Stimulated activated effector memory CD8-positive, alpha-beta T cell treated with anti-CD3 and anti-CD28 coated beads, Interleukin-12 subunit alpha, Interleukin-12 subunit beta, amount 100 ng/mL, for 72 hours (primary cell): Measurements from ENCODE around the gene MRPS23.

Experiments used
- ATAC-seq: fragments of 150-1000 bp; cut with Tn5 transposase; 2 replicates; pipeline ENCODE4 v1.10.0; 2021
- DNase-seq, 2 donors: peaks; one replicate each; pipeline ENCODE4 v3.0.0; 2021 to 2022; ENCODE audit warnings: low spot score in 2 of 2
- H3K27ac Mint-ChIP-seq: one replicate; pipeline ENCODE4 v1.8.0; 2022; ENCODE audit warnings: mild to moderate bottlenecking, mixed read lengths
- H3K36me3 Mint-ChIP-seq: one replicate; pipeline ENCODE4 v1.8.0; 2022; ENCODE audit warnings: mild to moderate bottlenecking, mixed read lengths
- H3K4me1 Mint-ChIP-seq: one replicate; pipeline ENCODE4 v1.8.0; 2022; ENCODE audit warnings: mixed read lengths
- H3K4me3 Mint-ChIP-seq: one replicate; pipeline ENCODE4 v1.8.0; 2022; ENCODE audit warnings: mild to moderate bottlenecking, mixed read lengths
- H3K9me3 Mint-ChIP-seq: one replicate; pipeline ENCODE4 v1.8.0; 2022; ENCODE audit warnings: mixed read lengths

MRPS23 gene

GRCh38 chr17:57871863-57872262, 22.0 kb upstream of the MRPS23 start:
- H3K9me3 Mint-ChIP-seq: no peaks in the 10 kb centered on the region

GRCh38 chr17:57871155-57871554, 21.3 kb upstream of the MRPS23 start:
- Mint-ChIP-seq H3K9me3 (no peaks in the 10 kb centered on the region), H3K4me1 (peaks cover 12% of the 10 kb centered on the region), H3K36me3 (no peaks in the 10 kb centered on the region), H3K4me3 (no peak overlapping the region), H3K27ac (no peak overlapping the region)
- DNase-seq (no peak), ATAC-seq (no peak)

More at GRCh38 chr17:57871863-57872262, 22.0 kb upstream of the MRPS23 start:
- H3K4me3 Mint-ChIP-seq: no peak overlapping the region
- DNase-seq (no peak), ATAC-seq (no peak)
- peaks cover 12% of the 10 kb centered on the region for H3K4me1 Mint-ChIP-seq
- no peak overlapping the region for H3K27ac Mint-ChIP-seq
- H3K36me3 Mint-ChIP-seq: no peaks in the 10 kb centered on the region

GRCh38 chr17:57870283-57870635, 20.4 kb upstream of the MRPS23 start:
- ATAC-seq: no peak
- H3K4me3 Mint-ChIP-seq: no peak overlapping the region
- DNase-seq: no peak
- no peaks in the 10 kb centered on the region for H3K36me3 Mint-ChIP-seq
- H3K9me3 Mint-ChIP-seq: no peaks in the 10 kb centered on the region
- peaks cover 12% of the 10 kb centered on the region for H3K4me1 Mint-ChIP-seq
- no peak overlapping the region for H3K27ac Mint-ChIP-seq

- Mint-ChIP-seq H3K4me1 (peaks cover 12% of the 10 kb centered on the region), H3K9me3 (no peaks in the 10 kb centered on the region), H3K4me3 (no peak overlapping the region), H3K36me3 (no peaks in the 10 kb centered on the region), H3K27ac (no peak overlapping the region)
- no peak for DNase-seq
- ATAC-seq: no peak
Observed at GRCh38 chr17:57869617-57870282, 19.9 kb upstream of the MRPS23 start.

GRCh38 chr17:57868910-57869616, 19.2 kb upstream of the MRPS23 start:
- H3K36me3 Mint-ChIP-seq: no peaks in the 10 kb centered on the region
- DNase-seq (no peak), ATAC-seq (no peak)
- H3K4me1 Mint-ChIP-seq: peaks cover 10% of the 10 kb centered on the region
- H3K4me3 Mint-ChIP-seq: no peak overlapping the region
- H3K9me3 Mint-ChIP-seq: no peaks in the 10 kb centered on the region
- no peak overlapping the region for H3K27ac Mint-ChIP-seq

GRCh38 chr17:57868007-57868909, 18.4 kb upstream of the MRPS23 start:
- Mint-ChIP-seq H3K4me3 (no peak overlapping the region), H3K36me3 (no peaks in the 10 kb centered on the region), H3K4me1 (peaks cover 6% of the 10 kb centered on the region), H3K9me3 (no peaks in the 10 kb centered on the region), H3K27ac (peak overlapping the region; percentile 69)
- DNase-seq: no peak
- peak; percentile 57 for ATAC-seq

- no peak overlapping the region for H3K27ac Mint-ChIP-seq
- H3K9me3 Mint-ChIP-seq: no peaks in the 10 kb centered on the region
- DNase-seq (no peak), ATAC-seq (no peak)
- H3K4me1 Mint-ChIP-seq: peaks cover 6% of the 10 kb centered on the region
- H3K4me3 Mint-ChIP-seq: no peak overlapping the region
- H3K36me3 Mint-ChIP-seq: no peaks in the 10 kb centered on the region
Observed at GRCh38 chr17:57867126-57867525, 17.3 kb upstream of the MRPS23 start.

GRCh38 chr17:57866723-57867122, 16.9 kb upstream of the MRPS23 start:
- Mint-ChIP-seq H3K36me3 (no peaks in the 10 kb centered on the region), H3K4me1 (peaks cover 6% of the 10 kb centered on the region), H3K4me3 (no peak overlapping the region), H3K9me3 (no peaks in the 10 kb centered on the region), H3K27ac (no peak overlapping the region)
- DNase-seq (no peak), ATAC-seq (no peak)

- Mint-ChIP-seq H3K36me3 (no peaks in the 10 kb centered on the region), H3K4me3 (no peak overlapping the region), H3K4me1 (peaks cover 7% of the 10 kb centered on the region), H3K27ac (no peak overlapping the region), H3K9me3 (no peaks in the 10 kb centered on the region)
- ATAC-seq (no peak), DNase-seq (no peak)
Observed at GRCh38 chr17:57866319-57866718, 16.5 kb upstream of the MRPS23 start.

GRCh38 chr17:57864273-57864672, 14.4 kb upstream of the MRPS23 start:
- no peak for DNase-seq
- no peaks in the 10 kb centered on the region for H3K36me3 Mint-ChIP-seq
- ATAC-seq: no peak
- H3K27ac Mint-ChIP-seq: no peak overlapping the region
- H3K4me3 Mint-ChIP-seq: no peak overlapping the region
- peaks cover 16% of the 10 kb centered on the region for H3K4me1 Mint-ChIP-seq
- H3K9me3 Mint-ChIP-seq: no peaks in the 10 kb centered on the region

- Mint-ChIP-seq H3K9me3 (no peaks in the 10 kb centered on the region), H3K4me1 (peaks cover 16% of the 10 kb centered on the region), H3K27ac (no peak overlapping the region), H3K4me3 (peak overlapping the region; percentile 13), H3K36me3 (no peaks in the 10 kb centered on the region)
- DNase-seq (no peak), ATAC-seq (no peak)
Observed at GRCh38 chr17:57862694-57863667, 13.1 kb upstream of the MRPS23 start.

GRCh38 chr17:57861790-57862693, 12.2 kb upstream of the MRPS23 start:
- Mint-ChIP-seq H3K36me3 (no peaks in the 10 kb centered on the region), H3K9me3 (no peaks in the 10 kb centered on the region), H3K4me1 (peaks cover 11% of the 10 kb centered on the region), H3K4me3 (peak overlapping the region; percentile 68), H3K27ac (no peak overlapping the region)
- DNase-seq (no peak), ATAC-seq (no peak)

- ATAC-seq (peak; percentile 64), DNase-seq (no peak)
- H3K9me3 Mint-ChIP-seq: no peaks in the 10 kb centered on the region
- H3K4me1 Mint-ChIP-seq: peaks cover 11% of the 10 kb centered on the region
- H3K4me3 Mint-ChIP-seq: peak overlapping the region; percentile 68
- no peaks in the 10 kb centered on the region for H3K36me3 Mint-ChIP-seq
- no peak overlapping the region for H3K27ac Mint-ChIP-seq
Observed at GRCh38 chr17:57861000-57861789, 11.4 kb upstream of the MRPS23 start.
